Measurements from ENCODE around the gene CDK6. TPM values are rescaled to one million over a fixed set of nuclear protein-coding genes. Genes with fewer than 3 reads are reported as not detected.

Gene CDK6
- total RNA-seq, 4 donors from 2014 or later, result 18.9 to 30.3 (median 24.2) TPM

DNA sequence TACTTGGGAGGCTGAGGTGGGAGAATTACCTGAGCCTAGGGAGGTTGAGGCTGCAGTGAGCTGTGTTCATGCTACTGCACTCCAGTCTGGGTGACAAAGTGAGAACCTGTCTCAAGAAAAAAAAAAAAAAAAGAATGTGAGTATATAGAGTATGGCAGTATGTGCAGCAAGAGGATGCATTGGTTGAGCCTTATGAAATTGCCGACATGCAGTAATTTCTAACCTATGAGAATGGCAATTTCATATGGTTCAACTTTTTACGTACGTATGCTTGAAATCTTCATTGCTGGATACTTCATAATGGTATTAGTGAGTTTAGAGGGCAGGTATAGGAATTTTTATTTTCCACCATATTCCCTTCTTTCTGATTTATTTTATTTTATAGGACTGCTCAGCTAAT, 241.6 kb downstream of the CDK6 start:
- DNase-seq (ENCODE audit: low spot score) (no peak), ATAC-seq (ENCODE audit: low FRiP score) (no peak)
- TF ChIP-seq, protein P1, sequence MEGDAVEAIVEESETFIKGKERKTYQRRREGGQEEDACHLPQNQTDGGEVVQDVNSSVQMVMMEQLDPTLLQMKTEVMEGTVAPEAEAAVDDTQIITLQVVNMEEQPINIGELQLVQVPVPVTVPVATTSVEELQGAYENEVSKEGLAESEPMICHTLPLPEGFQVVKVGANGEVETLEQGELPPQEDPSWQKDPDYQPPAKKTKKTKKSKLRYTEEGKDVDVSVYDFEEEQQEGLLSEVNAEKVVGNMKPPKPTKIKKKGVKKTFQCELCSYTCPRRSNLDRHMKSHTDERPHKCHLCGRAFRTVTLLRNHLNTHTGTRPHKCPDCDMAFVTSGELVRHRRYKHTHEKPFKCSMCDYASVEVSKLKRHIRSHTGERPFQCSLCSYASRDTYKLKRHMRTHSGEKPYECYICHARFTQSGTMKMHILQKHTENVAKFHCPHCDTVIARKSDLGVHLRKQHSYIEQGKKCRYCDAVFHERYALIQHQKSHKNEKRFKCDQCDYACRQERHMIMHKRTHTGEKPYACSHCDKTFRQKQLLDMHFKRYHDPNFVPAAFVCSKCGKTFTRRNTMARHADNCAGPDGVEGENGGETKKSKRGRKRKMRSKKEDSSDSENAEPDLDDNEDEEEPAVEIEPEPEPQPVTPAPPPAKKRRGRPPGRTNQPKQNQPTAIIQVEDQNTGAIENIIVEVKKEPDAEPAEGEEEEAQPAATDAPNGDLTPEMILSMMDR (IDR thresholded peaks at IDR 0.05), result no peak

DNA sequence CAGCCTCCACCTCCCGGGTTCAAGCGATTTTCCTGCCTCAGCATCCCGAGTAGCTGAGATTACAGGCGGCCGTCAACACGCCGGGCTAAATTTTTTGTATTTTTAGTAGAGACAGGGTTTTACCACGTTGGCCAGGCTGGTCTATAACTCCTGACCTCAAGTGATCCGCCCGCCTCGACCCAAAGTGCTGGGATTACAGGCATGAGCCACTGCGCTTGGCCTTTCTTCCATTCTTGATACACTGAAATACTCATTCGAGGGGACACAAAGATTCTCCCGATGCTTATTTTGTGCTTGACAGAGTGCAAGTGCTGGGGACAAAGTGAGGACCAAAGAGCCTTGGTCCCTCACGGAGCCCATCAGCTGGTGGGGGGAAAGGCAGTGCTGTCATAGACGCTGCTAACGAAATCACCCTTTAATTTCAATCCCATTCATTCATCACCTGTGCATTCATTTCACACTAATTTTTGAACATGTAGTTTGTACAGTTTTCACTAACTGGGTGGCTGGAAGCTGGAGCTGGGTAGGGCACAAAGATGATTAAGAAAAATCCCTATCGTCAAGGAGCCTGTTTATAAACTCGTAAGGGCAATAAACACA, 245.6 kb downstream of the CDK6 start:
- TF ChIP-seq, protein P1 (IDR thresholded peaks at IDR 0.05), result no peak
- DNase-seq (ENCODE audit: low spot score), result no peak
- ATAC-seq (ENCODE audit: low FRiP score), result no peak

DNA sequence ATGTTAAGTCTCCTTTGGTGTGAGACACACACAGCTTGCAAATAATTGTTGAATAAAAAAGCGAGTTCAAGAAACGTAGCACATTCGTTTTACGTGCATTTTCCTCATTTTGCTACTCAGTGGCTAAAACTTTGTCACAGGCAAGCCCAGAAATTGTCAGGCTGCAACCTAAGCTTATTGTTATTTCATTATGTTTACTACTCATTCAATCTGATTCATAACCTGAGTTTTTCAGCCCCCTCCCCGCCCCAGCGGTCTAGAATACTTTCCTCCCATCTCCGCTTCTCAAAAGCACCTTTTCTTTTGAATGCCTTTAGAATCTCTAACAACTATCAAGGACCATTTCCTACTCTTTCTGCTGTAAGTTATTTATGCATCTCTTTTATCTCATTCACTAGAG, 247.3 kb downstream of the CDK6 start:
- DNase-seq (ENCODE audit: low spot score), result no peak
- no peak for ATAC-seq (ENCODE audit: low FRiP score)
- TF ChIP-seq, protein P1 (IDR thresholded peaks at IDR 0.05), result no peak

DNA sequence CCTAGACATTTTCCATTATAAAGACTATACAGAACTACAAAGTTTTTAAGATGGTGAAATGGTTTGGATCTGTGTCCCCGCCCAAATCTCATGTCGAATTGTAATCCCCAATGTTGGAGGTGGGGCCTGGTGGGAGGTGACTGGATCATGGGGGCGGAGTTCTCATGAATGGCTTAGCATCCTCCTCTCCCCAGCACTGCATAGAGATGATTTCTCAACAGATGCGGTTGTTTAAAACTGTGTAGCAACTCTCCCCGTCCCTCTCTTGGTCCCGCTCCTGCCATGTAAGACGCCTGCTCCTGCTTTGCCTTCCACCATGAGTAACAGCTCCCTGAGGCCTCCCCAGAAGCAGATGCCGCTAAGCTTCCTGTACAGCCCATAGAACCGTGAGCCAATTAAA, 247.8 kb downstream of the CDK6 start:
- TF ChIP-seq, protein P1 (IDR thresholded peaks at IDR 0.05), result no peak
- no peak for ATAC-seq (ENCODE audit: low FRiP score)
- DNase-seq (ENCODE audit: low spot score), result no peak

DNA sequence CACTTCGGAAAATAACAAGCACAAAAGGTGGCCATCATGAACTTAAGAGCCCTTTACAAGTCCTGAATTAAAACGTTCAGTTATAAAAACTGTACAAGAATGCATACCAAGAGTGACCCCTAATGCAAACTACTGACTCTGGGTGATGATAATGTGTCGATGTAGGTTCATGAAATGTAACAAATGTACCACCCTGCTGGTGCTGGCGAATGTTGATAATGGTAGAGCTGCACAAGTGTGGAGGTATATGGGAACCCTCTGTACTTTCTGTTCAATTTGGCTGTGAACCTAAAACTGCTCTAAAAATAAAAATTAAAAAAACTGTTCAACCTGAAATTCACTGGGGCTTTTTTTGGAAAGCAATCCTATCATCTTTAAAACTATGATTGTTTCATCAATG, 249.5 kb downstream of the CDK6 start:
- no peak for DNase-seq (ENCODE audit: low spot score)
- TF ChIP-seq, protein P1 (IDR thresholded peaks at IDR 0.05), result no peak
- no peak for ATAC-seq (ENCODE audit: low FRiP score)

DNA sequence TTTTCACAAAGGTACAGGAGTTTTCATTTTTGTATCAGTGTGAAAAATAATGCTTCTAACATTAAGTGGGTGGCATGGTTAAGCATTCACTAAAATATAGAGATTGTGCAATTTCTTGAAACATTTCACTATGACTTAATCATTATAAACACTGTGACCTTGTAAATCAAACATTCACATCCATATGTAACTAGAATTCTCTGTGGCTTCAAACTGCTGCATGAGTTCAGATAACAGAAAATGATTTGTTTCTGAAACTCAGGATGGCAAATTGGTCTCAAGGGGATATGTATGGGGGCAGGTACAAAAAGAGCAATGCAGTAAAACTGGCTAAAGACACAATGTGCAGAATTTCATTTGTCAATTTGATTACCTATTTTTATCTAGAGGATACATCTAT, 250.0 kb downstream of the CDK6 start:
- TF ChIP-seq, protein P1 (IDR thresholded peaks at IDR 0.05), result no peak
- ATAC-seq (ENCODE audit: low FRiP score), result no peak

DNA sequence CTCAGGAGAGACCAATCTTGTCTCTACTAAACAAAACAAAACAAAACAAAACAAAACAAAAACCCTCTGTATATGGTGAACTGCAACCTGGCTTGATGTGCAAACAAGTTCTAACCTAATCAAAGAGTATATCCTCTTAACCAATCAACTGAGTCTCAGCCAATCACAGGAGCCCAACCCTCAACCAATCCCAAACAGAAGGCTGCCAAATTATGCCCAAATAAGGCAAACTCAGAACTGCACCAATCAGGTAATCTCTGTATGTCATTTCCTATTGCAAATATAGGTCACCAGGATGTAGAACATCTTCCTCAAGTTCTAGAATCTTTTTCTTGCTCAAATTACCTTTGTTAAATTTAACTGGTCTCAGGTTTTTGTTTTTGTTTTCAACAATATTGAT, 251.4 kb downstream of the CDK6 start:
- ATAC-seq (ENCODE audit: low FRiP score) (no peak), DNase-seq (ENCODE audit: low spot score) (no peak)
- TF ChIP-seq, protein P1 (IDR thresholded peaks at IDR 0.05), result no peak

More for the DNA sequence above, 250.0 kb downstream of the CDK6 start:
- DNase-seq (ENCODE audit: low spot score), result no peak
